ENCODE results near the gene ZNF709.

GRCh38 chr19:12526542-12526941, 41.9 kb upstream of the ZNF709 start:
- TF ChIP-seq EZH2 (IDR thresholded peaks at IDR 0.05; ENCODE audit: insufficient read depth, low read length) (no peak), CTCF (IDR thresholded peaks at IDR 0.05; ENCODE audit: insufficient read depth, low read depth, low read length) (no peak)

Data from astrocyte (in vitro differentiated cells and primary cell).